GM20000 (cell line): ENCODE data around the gene GALNS.

Experiments used
- DNase-seq: peaks from one replicate; pipeline ENCODE4 v3.0.0; 2012; ENCODE audit warnings: low spot score
- CTCF ChIP-seq: IDR thresholded peaks from 2 replicates; pipeline ENCODE4 v1.5.1; 2012; ENCODE audit warnings: mild to moderate bottlenecking, control low read depth; ENCODE audit errors: extremely low read depth, missing control alignments

GALNS gene

GRCh38 chr16:88818575-88818874 lies 38.2 kb downstream of the GALNS start:
- TF ChIP-seq CTCF = no peak
- no peak for DNase-seq

- no peak for TF ChIP-seq CTCF
- no peak for DNase-seq
These were observed 38.8 kb downstream of the GALNS start for GRCh38 chr16:88817785-88818574.

- no peak for TF ChIP-seq CTCF
- no peak for DNase-seq
These were observed 39.8 kb downstream of the GALNS start for GRCh38 chr16:88816736-88817535.

- peak; percentile 79 for TF ChIP-seq CTCF
- peak; percentile 71 for DNase-seq
These were observed 40.7 kb downstream of the GALNS start for GRCh38 chr16:88815901-88816589.

- no peak for TF ChIP-seq CTCF
These were observed 41.5 kb downstream of the GALNS start for GRCh38 chr16:88815227-88815626.

GRCh38 chr16:88814144-88814502 lies 42.6 kb downstream of the GALNS start:
- DNase-seq = no peak
- TF ChIP-seq CTCF = no peak

More at GRCh38 chr16:88815227-88815626, 41.5 kb downstream of the GALNS start:
- no peak for DNase-seq
